ENCODE results near the gene TRAPPC11.

Gene TRAPPC11

GRCh38 chr4:183757060-183757459 is 98.0 kb downstream of the TRAPPC11 start:
- Histone ChIP-seq H3K4ac (ENCODE audit: low read depth in 1 of 2, low read length in 2 of 2) (no peak overlapping the region), H2BK120ac (ENCODE audit: low read depth, low read length) (no peak overlapping the region), H3K4me2 (ENCODE audit: low read length, poor library complexity, severe bottlenecking) (no peak overlapping the region), H4K91ac (ENCODE audit: low read length) (no peak overlapping the region), H3K18ac (ENCODE audit: low read depth in 1 of 2, low read length in 2 of 2) (no peak overlapping the region), H3K23ac (ENCODE audit: low read length in 2 of 2) (no peak overlapping the region), H3K9ac (ENCODE audit: low read length) (no peak overlapping the region), H3K14ac (ENCODE audit: low read length in 2 of 2) (no peak overlapping the region), H2AK5ac (ENCODE audit: low read length, severe bottlenecking) (peak overlapping the region; percentile 48), H3K27me3 (ENCODE audit: control insufficient read depth in 1 of 2, insufficient read depth in 1 of 2, low read length in 2 of 2) (no peaks in the 10 kb centered on the region), H3K9me3 (ENCODE audit: control insufficient read depth, low read length) (no peaks in the 10 kb centered on the region), H3K36me3 (ENCODE audit: control insufficient read depth in 1 of 2, insufficient read depth in 2 of 2, low read depth in 1 of 2, low read length in 2 of 2) (no peaks in the 10 kb centered on the region), H2BK12ac (ENCODE audit: low read length in 2 of 2) (no peak overlapping the region), H4K8ac (ENCODE audit: low read length) (no peak overlapping the region), H2BK15ac (ENCODE audit: low read depth, poor library complexity, severe bottlenecking) (no peak overlapping the region), H2BK5ac (ENCODE audit: low read depth, low read length, poor library complexity, severe bottlenecking) (no peak overlapping the region), H3K27ac (ENCODE audit: low read length, poor library complexity, severe bottlenecking) (no peak overlapping the region), H3K4me3 (ENCODE audit: insufficient read depth in 1 of 2, low read depth in 1 of 2, low read length in 2 of 2) (no peak overlapping the region), H3K79me1 (replicated peaks; ENCODE audit: low read length, poor library complexity, severe bottlenecking) (no peaks in the 10 kb centered on the region), H3K4me1 (ENCODE audit: control insufficient read depth, insufficient read depth, low read depth, low read length) (peaks cover 8% of the 10 kb centered on the region), H2AFZ (ENCODE audit: low read depth, low read length) (no peak overlapping the region)
- 93% methylated on average over 10 of the region's 10 CpGs for WGBS
- DNase-seq, result no peak

- H3K4me1 ChIP-seq (ENCODE audit: control insufficient read depth, insufficient read depth, low read depth, low read length), result peaks cover 8% of the 10 kb centered on the region
- H2AK5ac ChIP-seq (ENCODE audit: low read length, severe bottlenecking), result no peak overlapping the region
- H3K4me2 ChIP-seq (ENCODE audit: low read length, poor library complexity, severe bottlenecking), result no peak overlapping the region
- no peak overlapping the region for H3K27ac ChIP-seq (ENCODE audit: low read length, poor library complexity, severe bottlenecking)
- H4K8ac ChIP-seq (ENCODE audit: low read length), result no peak overlapping the region
- H3K36me3 ChIP-seq (ENCODE audit: control insufficient read depth in 1 of 2, insufficient read depth in 2 of 2, low read depth in 1 of 2, low read length in 2 of 2), result no peaks in the 10 kb centered on the region
- H3K4me3 ChIP-seq (ENCODE audit: insufficient read depth in 1 of 2, low read depth in 1 of 2, low read length in 2 of 2), result peak overlapping the region in 1 of 2 experiments; percentile 65
- H4K91ac ChIP-seq (ENCODE audit: low read length), result no peak overlapping the region
- no peak for DNase-seq
- H3K9me3 ChIP-seq (ENCODE audit: control insufficient read depth, low read length), result no peaks in the 10 kb centered on the region
- no peak overlapping the region for H3K23ac ChIP-seq (ENCODE audit: low read length in 2 of 2)
- H2BK120ac ChIP-seq (ENCODE audit: low read depth, low read length), result no peak overlapping the region
- H2AFZ ChIP-seq (ENCODE audit: low read depth, low read length), result no peak overlapping the region
- no peak overlapping the region for H3K18ac ChIP-seq (ENCODE audit: low read depth in 1 of 2, low read length in 2 of 2)
- no peaks in the 10 kb centered on the region for H3K79me1 ChIP-seq (replicated peaks; ENCODE audit: low read length, poor library complexity, severe bottlenecking)
- H3K27me3 ChIP-seq (ENCODE audit: control insufficient read depth in 1 of 2, insufficient read depth in 1 of 2, low read length in 2 of 2), result no peaks in the 10 kb centered on the region
- H2BK12ac ChIP-seq (ENCODE audit: low read length in 2 of 2), result no peak overlapping the region
- no peak overlapping the region for H3K14ac ChIP-seq (ENCODE audit: low read length in 2 of 2)
- H3K9ac ChIP-seq (ENCODE audit: low read length), result peak overlapping the region; percentile 74
- WGBS, result 54% methylated on average over 20 of the region's 29 CpGs
- no peak overlapping the region for H2BK15ac ChIP-seq (ENCODE audit: low read depth, poor library complexity, severe bottlenecking)
- no peak overlapping the region for H2BK5ac ChIP-seq (ENCODE audit: low read depth, low read length, poor library complexity, severe bottlenecking)
- H3K4ac ChIP-seq (ENCODE audit: low read depth in 1 of 2, low read length in 2 of 2), result no peak overlapping the region
Measured at GRCh38 chr4:183758061-183758757, 99.1 kb downstream of the TRAPPC11 start.

- Histone ChIP-seq H3K14ac (ENCODE audit: low read length in 2 of 2) (no peak overlapping the region), H4K8ac (ENCODE audit: low read length) (no peak overlapping the region), H2BK120ac (ENCODE audit: low read depth, low read length) (no peak overlapping the region), H3K9me3 (ENCODE audit: control insufficient read depth, low read length) (no peaks in the 10 kb centered on the region), H3K27me3 (ENCODE audit: control insufficient read depth in 1 of 2, insufficient read depth in 1 of 2, low read length in 2 of 2) (no peaks in the 10 kb centered on the region), H2BK15ac (ENCODE audit: low read depth, poor library complexity, severe bottlenecking) (no peak overlapping the region), H3K36me3 (ENCODE audit: control insufficient read depth in 1 of 2, insufficient read depth in 2 of 2, low read depth in 1 of 2, low read length in 2 of 2) (no peaks in the 10 kb centered on the region), H3K4ac (ENCODE audit: low read depth in 1 of 2, low read length in 2 of 2) (no peak overlapping the region), H3K4me3 (ENCODE audit: insufficient read depth in 1 of 2, low read depth in 1 of 2, low read length in 2 of 2) (peak overlapping the region in 1 of 2 experiments; percentile 65), H3K27ac (ENCODE audit: low read length, poor library complexity, severe bottlenecking) (no peak overlapping the region), H4K91ac (ENCODE audit: low read length) (no peak overlapping the region), H3K4me2 (ENCODE audit: low read length, poor library complexity, severe bottlenecking) (no peak overlapping the region), H3K4me1 (ENCODE audit: control insufficient read depth, insufficient read depth, low read depth, low read length) (peaks cover 8% of the 10 kb centered on the region), H3K18ac (ENCODE audit: low read depth in 1 of 2, low read length in 2 of 2) (no peak overlapping the region), H3K79me1 (replicated peaks; ENCODE audit: low read length, poor library complexity, severe bottlenecking) (no peaks in the 10 kb centered on the region), H2AFZ (ENCODE audit: low read depth, low read length) (no peak overlapping the region), H2BK5ac (ENCODE audit: low read depth, low read length, poor library complexity, severe bottlenecking) (no peak overlapping the region), H2BK12ac (ENCODE audit: low read length in 2 of 2) (no peak overlapping the region), H3K9ac (ENCODE audit: low read length) (peak overlapping the region; percentile 74), H2AK5ac (ENCODE audit: low read length, severe bottlenecking) (no peak overlapping the region), H3K23ac (ENCODE audit: low read length in 2 of 2) (no peak overlapping the region)
- DNase-seq, result no peak
- WGBS, result 87% methylated on average over 19 of the region's 21 CpGs
Measured at GRCh38 chr4:183758758-183759447, 99.8 kb downstream of the TRAPPC11 start.

DNA sequence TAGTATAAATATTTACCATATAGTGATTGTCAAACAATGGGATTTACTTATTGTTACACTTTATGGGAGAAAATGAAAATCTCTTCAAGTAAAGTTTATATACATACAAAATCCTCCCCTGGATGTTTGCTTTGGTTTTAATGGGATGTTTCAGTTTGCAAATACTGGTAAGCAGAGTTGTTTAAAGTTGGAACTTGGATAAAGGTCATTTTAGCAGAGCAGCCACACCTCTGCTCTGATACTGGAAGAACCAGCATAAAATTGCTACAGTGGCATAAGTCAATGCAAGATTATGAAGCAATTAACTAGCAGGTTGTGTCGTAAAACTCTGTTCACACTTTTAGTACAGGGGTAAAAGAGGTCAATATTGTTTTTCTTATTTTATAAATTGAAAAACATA is 101.2 kb downstream of the TRAPPC11 start:
- Histone ChIP-seq H3K4me1 (ENCODE audit: control insufficient read depth, insufficient read depth, low read depth, low read length) (peaks cover 5% of the 10 kb centered on the region), H3K4ac (ENCODE audit: low read depth in 1 of 2, low read length in 2 of 2) (no peak overlapping the region), H2BK120ac (ENCODE audit: low read depth, low read length) (no peak overlapping the region), H3K9me3 (ENCODE audit: control insufficient read depth, low read length) (no peaks in the 10 kb centered on the region), H3K18ac (ENCODE audit: low read depth in 1 of 2, low read length in 2 of 2) (no peak overlapping the region), H2AK5ac (ENCODE audit: low read length, severe bottlenecking) (no peak overlapping the region), H2BK15ac (ENCODE audit: low read depth, poor library complexity, severe bottlenecking) (no peak overlapping the region), H3K9ac (ENCODE audit: low read length) (no peak overlapping the region), H3K36me3 (ENCODE audit: control insufficient read depth in 1 of 2, insufficient read depth in 2 of 2, low read depth in 1 of 2, low read length in 2 of 2) (no peaks in the 10 kb centered on the region), H3K27ac (ENCODE audit: low read length, poor library complexity, severe bottlenecking) (no peak overlapping the region), H2AFZ (ENCODE audit: low read depth, low read length) (no peak overlapping the region), H2BK5ac (ENCODE audit: low read depth, low read length, poor library complexity, severe bottlenecking) (no peak overlapping the region), H3K23ac (ENCODE audit: low read length in 2 of 2) (no peak overlapping the region), H3K4me2 (ENCODE audit: low read length, poor library complexity, severe bottlenecking) (no peak overlapping the region), H2BK12ac (ENCODE audit: low read length in 2 of 2) (no peak overlapping the region), H3K4me3 (ENCODE audit: insufficient read depth in 1 of 2, low read depth in 1 of 2, low read length in 2 of 2) (no peak overlapping the region), H3K79me1 (replicated peaks; ENCODE audit: low read length, poor library complexity, severe bottlenecking) (no peaks in the 10 kb centered on the region), H3K14ac (ENCODE audit: low read length in 2 of 2) (no peak overlapping the region), H4K91ac (ENCODE audit: low read length) (no peak overlapping the region), H4K8ac (ENCODE audit: low read length) (no peak overlapping the region), H3K27me3 (ENCODE audit: control insufficient read depth in 1 of 2, insufficient read depth in 1 of 2, low read length in 2 of 2) (no peaks in the 10 kb centered on the region)
- no CpG with 5 or more reads among the region's 1 CpG for whole genome bisulfite sequencing
- no peak for DNase-seq

All from mesenchymal stem cell (in vitro differentiated cells and primary cell).